Nephron progenitor cell (in vitro differentiated cells): ENCODE data around the gene NID2.

ENCODE experiments used
- DNase-seq: peaks from one replicate; pipeline ENCODE4 v3.0.0; 2021
- H3K27ac Mint-ChIP-seq: 2 replicates; pipeline ENCODE4 v1.8.0; 2021; ENCODE audit warnings: mild to moderate bottlenecking, moderate library complexity, mixed read lengths
- H3K27me3 Mint-ChIP-seq: 2 replicates; pipeline ENCODE4 v1.8.0; 2021; ENCODE audit warnings: mild to moderate bottlenecking, low read depth, mixed read lengths; ENCODE audit not compliant: poor library complexity
- H3K36me3 Mint-ChIP-seq: 2 replicates; pipeline ENCODE4 v1.8.0; 2021; ENCODE audit warnings: low read depth, mixed read lengths
- H3K4me1 Mint-ChIP-seq: 2 replicates; pipeline ENCODE4 v1.8.0; 2021; ENCODE audit warnings: mixed read lengths
- H3K4me3 Mint-ChIP-seq: 2 replicates; pipeline ENCODE4 v1.8.0; 2021; ENCODE audit warnings: mild to moderate bottlenecking, moderate library complexity, mixed read lengths
- H3K9me3 Mint-ChIP-seq: 2 replicates; pipeline ENCODE4 v1.8.0; 2021; ENCODE audit warnings: mild to moderate bottlenecking, moderate library complexity, mixed read lengths
- TF ChIP-seq, protein P1 (sequence below): fragments of 200-600 bp; sonication (generic); IDR thresholded peaks from 2 replicates; pipeline ENCODE4 v1.5.0; 2021; ENCODE audit warnings: antibody characterized with exemption

NID2 gene

DNA sequence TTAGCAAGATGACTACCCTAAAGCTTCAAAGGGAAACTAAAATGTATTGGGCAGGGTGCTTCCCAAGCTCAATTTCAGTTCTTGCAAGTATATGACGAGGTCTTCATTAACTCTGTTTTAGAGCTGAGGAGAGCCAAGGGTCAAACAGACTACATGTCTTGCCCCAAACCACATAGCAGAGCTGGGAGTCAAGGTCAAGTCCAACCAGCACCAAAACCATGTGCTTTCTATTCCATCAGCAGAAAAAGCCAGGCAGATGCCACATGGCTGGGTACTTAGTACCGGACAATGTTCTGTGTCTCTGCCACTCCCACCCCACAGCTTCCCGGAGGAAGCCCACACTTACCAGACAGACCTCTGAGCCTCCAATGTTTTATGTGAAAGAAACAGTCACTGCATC is 17.6 kb downstream of the NID2 start:
- no peak overlapping the region for H3K27ac Mint-ChIP-seq
- peaks cover under 1% of the 10 kb centered on the region for H3K27me3 Mint-ChIP-seq
- H3K4me3 Mint-ChIP-seq = no peak overlapping the region
- no peaks in the 10 kb centered on the region for H3K9me3 Mint-ChIP-seq
- DNase-seq = no peak
- H3K36me3 Mint-ChIP-seq = peaks cover 22% of the 10 kb centered on the region
- H3K4me1 Mint-ChIP-seq = peaks cover 72% of the 10 kb centered on the region
- TF ChIP-seq, protein P1, sequence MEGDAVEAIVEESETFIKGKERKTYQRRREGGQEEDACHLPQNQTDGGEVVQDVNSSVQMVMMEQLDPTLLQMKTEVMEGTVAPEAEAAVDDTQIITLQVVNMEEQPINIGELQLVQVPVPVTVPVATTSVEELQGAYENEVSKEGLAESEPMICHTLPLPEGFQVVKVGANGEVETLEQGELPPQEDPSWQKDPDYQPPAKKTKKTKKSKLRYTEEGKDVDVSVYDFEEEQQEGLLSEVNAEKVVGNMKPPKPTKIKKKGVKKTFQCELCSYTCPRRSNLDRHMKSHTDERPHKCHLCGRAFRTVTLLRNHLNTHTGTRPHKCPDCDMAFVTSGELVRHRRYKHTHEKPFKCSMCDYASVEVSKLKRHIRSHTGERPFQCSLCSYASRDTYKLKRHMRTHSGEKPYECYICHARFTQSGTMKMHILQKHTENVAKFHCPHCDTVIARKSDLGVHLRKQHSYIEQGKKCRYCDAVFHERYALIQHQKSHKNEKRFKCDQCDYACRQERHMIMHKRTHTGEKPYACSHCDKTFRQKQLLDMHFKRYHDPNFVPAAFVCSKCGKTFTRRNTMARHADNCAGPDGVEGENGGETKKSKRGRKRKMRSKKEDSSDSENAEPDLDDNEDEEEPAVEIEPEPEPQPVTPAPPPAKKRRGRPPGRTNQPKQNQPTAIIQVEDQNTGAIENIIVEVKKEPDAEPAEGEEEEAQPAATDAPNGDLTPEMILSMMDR = no peak

DNA sequence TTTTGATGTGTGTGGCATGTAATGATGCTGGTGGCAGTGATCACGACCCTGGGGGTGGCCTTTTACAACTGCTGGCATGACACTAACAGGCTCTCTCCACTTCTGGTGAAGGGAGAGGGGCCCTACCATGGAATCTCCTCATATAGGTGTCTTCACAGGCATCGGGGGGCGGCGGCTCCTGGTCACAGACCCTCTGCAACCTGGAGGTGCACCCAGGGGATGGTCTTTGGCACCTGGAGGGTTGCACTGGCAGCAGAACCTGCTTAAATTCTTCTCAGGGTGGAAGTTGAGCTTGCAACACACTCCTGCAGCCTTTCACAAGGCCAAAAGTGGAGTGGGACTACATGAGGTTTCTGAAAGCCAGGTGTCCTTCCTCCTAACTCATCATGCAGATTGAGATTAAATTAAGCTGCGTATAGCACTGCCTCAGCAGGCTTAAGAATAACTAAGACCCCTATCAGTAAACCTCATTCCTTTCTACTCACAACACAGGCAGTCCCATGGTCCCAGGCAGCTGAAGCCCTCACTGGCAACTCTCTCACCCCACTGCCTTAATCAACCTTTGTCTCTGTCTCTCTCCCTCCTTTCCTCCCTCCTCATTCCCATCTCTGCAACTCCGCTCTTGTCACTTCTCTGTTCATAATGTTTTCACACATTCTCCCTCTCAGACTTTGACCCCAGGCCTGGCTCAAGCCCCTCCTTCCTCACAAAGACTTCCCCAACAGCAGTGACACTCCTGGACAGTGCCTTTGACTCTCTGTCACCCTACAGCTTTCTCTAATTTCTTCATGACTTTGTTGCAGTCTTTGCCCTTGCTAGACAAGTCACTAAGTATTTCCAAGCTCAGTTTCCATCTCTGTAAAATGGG is 18.9 kb downstream of the NID2 start:
- TF ChIP-seq, protein P1 = no peak
- peak overlapping the region; percentile 1 for H3K27ac Mint-ChIP-seq
- DNase-seq = no peak
- H3K4me3 Mint-ChIP-seq = no peak overlapping the region
- peaks cover 6% of the 10 kb centered on the region for H3K27me3 Mint-ChIP-seq
- H3K36me3 Mint-ChIP-seq = peaks cover 22% of the 10 kb centered on the region
- H3K9me3 Mint-ChIP-seq = no peaks in the 10 kb centered on the region
- peaks cover 82% of the 10 kb centered on the region for H3K4me1 Mint-ChIP-seq

DNA sequence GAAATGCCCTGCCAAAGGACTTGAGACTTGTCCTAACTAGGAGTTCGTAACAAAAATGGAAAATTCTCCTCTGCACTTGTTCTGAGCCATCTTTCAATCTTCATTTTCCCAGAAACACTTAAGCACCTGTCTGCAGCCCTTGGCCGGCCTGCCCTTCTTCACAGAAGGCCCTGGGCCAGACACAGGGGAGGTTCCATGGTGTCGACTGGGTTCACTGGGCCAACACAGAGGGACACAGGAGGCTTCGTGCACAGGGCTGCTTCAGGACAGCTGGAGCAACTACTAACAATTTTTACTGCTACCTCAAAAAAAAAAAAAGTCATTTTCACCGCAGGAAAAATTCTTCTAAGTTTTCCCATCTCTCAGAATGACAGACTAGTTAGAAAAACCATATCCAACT is 19.6 kb downstream of the NID2 start:
- no peak for DNase-seq
- Mint-ChIP-seq H3K27ac (no peak overlapping the region), H3K27me3 (peaks cover 6% of the 10 kb centered on the region), H3K9me3 (no peaks in the 10 kb centered on the region), H3K36me3 (peaks cover 22% of the 10 kb centered on the region), H3K4me1 (peaks cover 82% of the 10 kb centered on the region), H3K4me3 (no peak overlapping the region)
- TF ChIP-seq, protein P1 = no peak

DNA sequence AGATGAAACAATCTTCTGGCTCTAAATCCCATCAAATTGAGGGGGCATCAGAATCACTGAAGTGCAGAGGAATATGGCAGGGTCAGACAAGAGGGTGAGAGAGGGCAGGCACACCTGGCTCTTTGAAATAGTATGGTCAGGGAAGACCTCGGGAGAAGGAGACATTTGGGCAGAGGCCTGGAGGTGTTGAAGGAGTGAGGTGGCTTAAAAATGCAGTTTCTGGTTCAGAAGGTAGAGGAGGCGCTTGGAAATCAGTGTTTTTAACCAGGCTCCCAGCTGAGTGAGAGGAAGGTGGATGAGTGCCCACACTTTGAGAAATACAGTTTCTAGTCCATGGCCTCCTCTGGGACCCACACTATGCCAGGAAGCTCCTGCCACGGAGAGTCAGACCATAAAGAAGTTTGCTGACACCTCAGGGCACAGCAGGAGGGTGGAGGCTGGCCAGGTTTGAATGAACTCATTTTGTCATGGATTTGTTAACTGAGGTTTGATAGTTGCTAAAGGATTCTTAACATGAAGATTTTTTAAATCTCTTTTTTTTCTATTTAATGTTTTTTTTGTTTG is 20.1 kb downstream of the NID2 start:
- Mint-ChIP-seq H3K27me3 (peaks cover 7% of the 10 kb centered on the region), H3K4me1 (peaks cover 85% of the 10 kb centered on the region), H3K4me3 (no peak overlapping the region), H3K27ac (no peak overlapping the region), H3K9me3 (no peaks in the 10 kb centered on the region), H3K36me3 (peaks cover 20% of the 10 kb centered on the region)
- TF ChIP-seq, protein P1 = no peak
- DNase-seq = no peak

DNA sequence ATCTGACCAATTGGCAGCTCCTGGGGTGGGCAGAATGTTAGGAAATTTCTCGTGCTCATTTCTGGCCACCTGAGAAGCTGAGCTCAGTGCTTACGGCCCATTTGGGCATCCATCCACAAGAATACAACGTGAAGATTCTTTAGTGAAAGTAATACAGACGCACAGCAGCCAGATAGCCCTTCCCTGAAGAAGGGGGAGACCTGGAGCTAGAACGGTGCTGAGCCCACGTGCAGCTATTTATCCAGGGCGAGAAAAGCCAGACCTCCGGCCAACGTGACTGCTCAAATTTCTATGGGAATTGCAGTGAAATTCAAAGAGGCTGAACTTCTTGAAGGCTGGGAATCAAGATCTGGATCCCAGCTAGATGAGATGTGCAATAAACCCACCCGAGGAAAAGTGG is 20.7 kb downstream of the NID2 start:
- no peak overlapping the region for H3K4me3 Mint-ChIP-seq
- H3K36me3 Mint-ChIP-seq = peaks cover 15% of the 10 kb centered on the region
- H3K9me3 Mint-ChIP-seq = no peaks in the 10 kb centered on the region
- no peak for DNase-seq
- peaks cover 11% of the 10 kb centered on the region for H3K27me3 Mint-ChIP-seq
- H3K27ac Mint-ChIP-seq = no peak overlapping the region
- TF ChIP-seq, protein P1 = no peak
- peaks cover 84% of the 10 kb centered on the region for H3K4me1 Mint-ChIP-seq
